IMR-90 (cell line): ENCODE results near the gene SEMA5A. TPM values are rescaled to one million over a fixed set of nuclear protein-coding genes. Genes with fewer than 3 reads are reported as not detected.

ENCODE experiments used
- ATAC-seq: fragments of 200-7000 bp; cut with Tn5 transposase; 2 replicates; pipeline ENCODE4 v1.9.1; 2020; ENCODE audit warnings: low read depth, mild to moderate bottlenecking, moderate library complexity
- BruUV-seq: library from RNA; stranded (reverse); fragments of 400-500 nt; replicated peaks from 2 replicates; lab custom pipeline; 2021; lab: Mats Ljungman, UMichigan
- CTCF ChIA-PET: fragments of 300-600 bp; formaldehyde crosslinking; extraction: SDS; loops from one replicate; lab custom pipeline; 2021; ENCODE audit warnings: antibody characterized with exemption; lab: Yijun Ruan, JAX
- POLR2A ChIA-PET: fragments of 300-600 bp; sonication (Branson Sonifier 250); formaldehyde crosslinking; loops from one replicate; lab custom pipeline; 2022; ENCODE audit warnings: antibody characterized with exemption; ENCODE audit not compliant: unreplicated experiment; lab: Charles Lee
- DNase-seq: peaks from one replicate; pipeline ENCODE4 v3.0.0; 2013
- H2AFZ ChIP-seq: replicated peaks from 2 replicates; pipeline ENCODE3; 2013; ENCODE audit warnings: low read length, mild to moderate bottlenecking; ENCODE audit not compliant: poor library complexity
- H2AK5ac ChIP-seq: 2 replicates; pipeline ENCODE4 v1.6.1; 2013; ENCODE audit warnings: low read depth, low read length, inconsistent platforms
- H2AK9ac ChIP-seq: replicated peaks from 2 replicates; pipeline ENCODE3; 2013; ENCODE audit warnings: mild to moderate bottlenecking, low read depth, low read length, moderate library complexity; ENCODE audit not compliant: poor library complexity
- H2BK120ac ChIP-seq: 2 replicates; pipeline ENCODE4 v1.6.1; 2013; ENCODE audit warnings: low read depth, low read length, inconsistent platforms
- H2BK15ac ChIP-seq: 3 replicates; pipeline ENCODE4 v1.6.1; 2013; ENCODE audit warnings: low read depth, low read length, inconsistent platforms
- H2BK20ac ChIP-seq: 2 replicates; pipeline ENCODE4 v1.6.1; 2013; ENCODE audit warnings: low read depth, mild to moderate bottlenecking, inconsistent platforms, low read length, moderate library complexity
- H2BK5ac ChIP-seq: 2 replicates; pipeline ENCODE4 v1.6.1; 2013; ENCODE audit warnings: mild to moderate bottlenecking, low read depth, low read length, inconsistent platforms; ENCODE audit not compliant: poor library complexity, severe bottlenecking
- H3K14ac ChIP-seq: replicated peaks from 2 replicates; pipeline ENCODE4 v1.6.1; 2013; ENCODE audit warnings: low read depth, low read length, inconsistent platforms
- H3K18ac ChIP-seq: 2 replicates; pipeline ENCODE4 v1.6.1; 2013; ENCODE audit warnings: low read depth, low read length, control low read depth
- H3K23ac ChIP-seq: 2 replicates; pipeline ENCODE4 v1.6.1; 2013; ENCODE audit warnings: low read depth, low read length, inconsistent platforms
- H3K27ac ChIP-seq: 2 replicates; pipeline ENCODE4 v1.5.1; 2013; ENCODE audit warnings: mild to moderate bottlenecking, control low read depth, low read length; ENCODE audit not compliant: insufficient read depth
- H3K27me3 ChIP-seq: 2 replicates; pipeline ENCODE4 v1.6.1; 2013; ENCODE audit warnings: low read length; ENCODE audit not compliant: control insufficient read depth, insufficient read depth
- H3K36me3 ChIP-seq: 2 replicates; pipeline ENCODE4 v1.6.1; 2013; ENCODE audit warnings: low read length, mixed read lengths; ENCODE audit not compliant: control insufficient read depth, insufficient read depth
- H3K4ac ChIP-seq: 2 replicates; pipeline ENCODE4 v1.6.1; 2013; ENCODE audit warnings: low read depth, low read length, inconsistent platforms
- H3K4me1 ChIP-seq: 2 replicates; pipeline ENCODE4 v1.6.1; 2013; ENCODE audit warnings: low read length, mixed read lengths; ENCODE audit not compliant: control insufficient read depth, insufficient read depth
- H3K4me2 ChIP-seq: 2 replicates; pipeline ENCODE4 v1.6.1; 2013; ENCODE audit warnings: low read depth, mild to moderate bottlenecking, control low read depth, low read length, moderate library complexity
- H3K4me3 ChIP-seq: 2 replicates; pipeline ENCODE4 v1.5.1; 2013; ENCODE audit warnings: low read depth, mild to moderate bottlenecking, control low read depth, low read length, moderate library complexity; ENCODE audit not compliant: insufficient read depth
- H3K56ac ChIP-seq: 2 replicates; pipeline ENCODE4 v1.6.1; 2013; ENCODE audit warnings: low read length, inconsistent platforms; ENCODE audit not compliant: insufficient read depth; ENCODE audit errors: extremely low read depth
- H3K79me1 ChIP-seq, 2 experiments: 2 replicates each; pipeline ENCODE4 v1.6.1; 2013; ENCODE audit warnings: low read length in 2 of 2, inconsistent platforms in 1 of 2, low read depth in 1 of 2
- H3K9ac ChIP-seq: 2 replicates; pipeline ENCODE4 v1.6.1; 2013; ENCODE audit warnings: low read depth, low read length, control low read depth
- H3K9me1 ChIP-seq: 2 replicates; pipeline ENCODE4 v1.6.1; 2013; ENCODE audit warnings: low read length, inconsistent platforms; ENCODE audit not compliant: insufficient read depth
- H3K9me3 ChIP-seq: 2 replicates; pipeline ENCODE4 v1.6.1; 2013; ENCODE audit warnings: low read length; ENCODE audit not compliant: control insufficient read depth, insufficient read depth
- H4K20me1 ChIP-seq: 2 replicates; pipeline ENCODE4 v1.6.1; 2013; ENCODE audit warnings: low read length, inconsistent platforms; ENCODE audit not compliant: insufficient read depth
- H4K5ac ChIP-seq: 2 replicates; pipeline ENCODE4 v1.6.1; 2013; ENCODE audit warnings: mild to moderate bottlenecking, low read depth, low read length, control low read depth
- H4K8ac ChIP-seq, 2 experiments: 2 replicates each; pipeline ENCODE4 v1.6.1; 2013; ENCODE audit warnings: low read depth in 2 of 2, low read length in 2 of 2, control low read depth in 1 of 2, inconsistent platforms in 1 of 2
- H4K91ac ChIP-seq: 2 replicates; pipeline ENCODE4 v1.6.1; 2013; ENCODE audit warnings: low read depth, low read length, inconsistent platforms; ENCODE audit not compliant: insufficient read depth
- BHLHE40 ChIP-seq: fragments of 150-350 bp; IDR thresholded peaks from 2 replicates; pipeline ENCODE4 v1.6.1; 2016; ENCODE audit warnings: mild to moderate bottlenecking, low read depth, low read length
- CEBPB ChIP-seq: IDR thresholded peaks from 2 replicates; pipeline ENCODE4 v1.6.1; 2012; ENCODE audit warnings: low read depth, low read length, improper control_type of control experiment
- CHD1 ChIP-seq: IDR thresholded peaks from 2 replicates; pipeline ENCODE4 v1.6.1; 2012; ENCODE audit warnings: low read depth, low read length, improper control_type of control experiment
- FOS ChIP-seq: fragments of 150-350 bp; IDR thresholded peaks from 2 replicates; pipeline ENCODE4 v1.6.1; 2016; ENCODE audit warnings: low read depth, low read length
- MAZ ChIP-seq: IDR thresholded peaks from 2 replicates; pipeline ENCODE4 v1.6.1; 2012; ENCODE audit warnings: low read depth, mild to moderate bottlenecking, low read length, improper control_type of control experiment, moderate library complexity, borderline replicate concordance
- NFE2L2 ChIP-seq: fragments of 150-350 bp; IDR thresholded peaks from 2 replicates; pipeline ENCODE4 v1.6.1; 2016; ENCODE audit warnings: low read depth, mild to moderate bottlenecking, low read length
- RAD21 ChIP-seq: IDR thresholded peaks from 2 replicates; pipeline ENCODE4 v1.6.1; 2012; ENCODE audit warnings: low read length, improper control_type of control experiment
- RFX5 ChIP-seq: IDR thresholded peaks from 2 replicates; pipeline ENCODE4 v1.8.0; 2012; ENCODE audit warnings: low read depth, mild to moderate bottlenecking, low read length, moderate library complexity
- SMC3 ChIP-seq: fragments of 150-350 bp; IDR thresholded peaks from 2 replicates; pipeline ENCODE4 v1.6.1; 2016; ENCODE audit warnings: low read depth, mild to moderate bottlenecking, antibody characterized with exemption, low read length, moderate library complexity
- WGBS, 2 experiments: methylation state at CpG; one replicate each; pipeline versions ENCODE4 v1.1.5 to v1.1.7; 2013; ENCODE audit warnings: missing lambda C conversion rate in 2 of 2; ENCODE audit not compliant: insufficient read length in 1 of 2; ENCODE audit errors: extremely low coverage in 2 of 2; 5-methylcytosine and 5-hydroxymethylcytosine counted together
- dilution Hi-C: fragments of 300-500 bp; cut with HindIII; formaldehyde crosslinking; loops from one replicate; pipeline ENCODE4 v1.14.3; 2018; ENCODE audit warnings: low sequenced_read_pairs; ENCODE audit not compliant: unreplicated experiment
- in situ Hi-C: fragments of 300-500 bp; cut with MboI; formaldehyde crosslinking; loops from 3 replicates; pipeline ENCODE4 v1.14.3; 2019; ENCODE audit warnings: low sequenced_read_pairs, inconsistent platforms, mixed read lengths
- intact Hi-C: fragments of 100-400 bp; cut with micrococcal nuclease; formaldehyde crosslinking; loops from 2 replicates; pipeline ENCODE4 v1.10.0; 2022
- polyA plus RNA-seq, 3 experiments: library from polyadenylated mRNA; depleted of rRNA; stranded (reverse); fragments of >200 nt; gene quantifications; 2 replicates each; pipeline ENCODE4 v1.2.3, GENCODE V29; 2012; ENCODE audit warnings: low replicate concordance in 1 of 3
- total RNA-seq: library from RNA; depleted of rRNA; stranded (reverse); fragments of >200 nt; gene quantifications from 2 replicates; pipeline ENCODE4 v1.2.3, GENCODE V29; 2012
- TF ChIP-seq, protein P1 (sequence below): fragments of 150-350 bp; IDR thresholded peaks from 2 replicates; pipeline ENCODE4 v1.6.1; 2017; ENCODE audit warnings: mild to moderate bottlenecking, antibody characterized with exemption, low read length, low read depth
- TF ChIP-seq, protein P2 (sequence below): conservative IDR thresholded peaks from 2 replicates; pipeline ENCODE4 v1.5.1; 2012; ENCODE audit warnings: mild to moderate bottlenecking, low read depth, low read length, improper control_type of control experiment

Gene SEMA5A
- total and polyA plus RNA-seq, 2 of the 4 experiments (the other 2 are of a cell fraction), result 8.2 to 9.9 TPM

DNA sequence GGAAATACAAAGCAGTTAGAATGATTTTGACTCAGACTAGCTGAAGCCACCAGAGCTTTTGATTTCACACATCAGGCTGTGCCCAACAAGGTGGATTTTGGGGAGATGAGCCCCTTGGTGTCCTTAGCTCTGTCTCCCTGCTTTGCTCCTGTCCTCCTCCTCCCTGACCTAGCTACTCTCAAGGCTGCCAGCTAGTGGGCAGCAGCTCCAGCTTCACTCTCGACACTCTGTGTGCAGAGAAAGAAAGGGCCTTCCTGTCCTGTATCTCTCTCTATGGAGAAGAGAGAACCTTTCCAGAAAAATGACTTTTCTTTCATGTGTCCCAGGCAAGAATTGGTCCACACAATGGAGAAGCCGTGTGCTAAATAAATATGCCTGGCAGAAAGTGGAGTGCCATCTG is 446.2 kb downstream of the SEMA5A start:
- H3K23ac ChIP-seq, result no peak overlapping the region
- CTCF ChIA-PET, result interaction anchor here (0.8 kb wide), 1 partner anchor 1164 kb away, joined by 3 read pairs; no protein-coding TSS in a partner anchor

More for the DNA sequence above, 446.2 kb downstream of the SEMA5A start:
- H4K8ac ChIP-seq, result no peak overlapping the region
- no peak overlapping the region for H3K4me2 ChIP-seq
- H3K4me1 ChIP-seq, result peaks cover 2% of the 10 kb centered on the region
- H2AK9ac ChIP-seq, result no peak overlapping the region
- TF ChIP-seq RAD21 (no peak), BHLHE40 (no peak), MAZ (no peak), NFE2L2 (no peak), CHD1 (no peak), SMC3 (no peak), RFX5 (no peak), CEBPB (no peak), FOS (no peak)
- TF ChIP-seq, protein P1, sequence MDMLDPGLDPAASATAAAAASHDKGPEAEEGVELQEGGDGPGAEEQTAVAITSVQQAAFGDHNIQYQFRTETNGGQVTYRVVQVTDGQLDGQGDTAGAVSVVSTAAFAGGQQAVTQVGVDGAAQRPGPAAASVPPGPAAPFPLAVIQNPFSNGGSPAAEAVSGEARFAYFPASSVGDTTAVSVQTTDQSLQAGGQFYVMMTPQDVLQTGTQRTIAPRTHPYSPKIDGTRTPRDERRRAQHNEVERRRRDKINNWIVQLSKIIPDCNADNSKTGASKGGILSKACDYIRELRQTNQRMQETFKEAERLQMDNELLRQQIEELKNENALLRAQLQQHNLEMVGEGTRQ, result no peak
- TF ChIP-seq, protein P2, sequence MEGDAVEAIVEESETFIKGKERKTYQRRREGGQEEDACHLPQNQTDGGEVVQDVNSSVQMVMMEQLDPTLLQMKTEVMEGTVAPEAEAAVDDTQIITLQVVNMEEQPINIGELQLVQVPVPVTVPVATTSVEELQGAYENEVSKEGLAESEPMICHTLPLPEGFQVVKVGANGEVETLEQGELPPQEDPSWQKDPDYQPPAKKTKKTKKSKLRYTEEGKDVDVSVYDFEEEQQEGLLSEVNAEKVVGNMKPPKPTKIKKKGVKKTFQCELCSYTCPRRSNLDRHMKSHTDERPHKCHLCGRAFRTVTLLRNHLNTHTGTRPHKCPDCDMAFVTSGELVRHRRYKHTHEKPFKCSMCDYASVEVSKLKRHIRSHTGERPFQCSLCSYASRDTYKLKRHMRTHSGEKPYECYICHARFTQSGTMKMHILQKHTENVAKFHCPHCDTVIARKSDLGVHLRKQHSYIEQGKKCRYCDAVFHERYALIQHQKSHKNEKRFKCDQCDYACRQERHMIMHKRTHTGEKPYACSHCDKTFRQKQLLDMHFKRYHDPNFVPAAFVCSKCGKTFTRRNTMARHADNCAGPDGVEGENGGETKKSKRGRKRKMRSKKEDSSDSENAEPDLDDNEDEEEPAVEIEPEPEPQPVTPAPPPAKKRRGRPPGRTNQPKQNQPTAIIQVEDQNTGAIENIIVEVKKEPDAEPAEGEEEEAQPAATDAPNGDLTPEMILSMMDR, result no peak
- ATAC-seq (no peak), DNase-seq (no peak)
- H3K79me1 ChIP-seq, result peaks cover 0 to 3% of the 10 kb centered on the region in 2 experiments; a peak in 1 of 4 replicates
- dilution Hi-C loops (no loop called here), in situ Hi-C loops (no loop called here), intact Hi-C loops (no loop called here)
- no TSS peak for BruUV-seq
- no peak overlapping the region for H3K9ac ChIP-seq
- no peaks in the 10 kb centered on the region for H4K20me1 ChIP-seq
- H4K91ac ChIP-seq, result no peak overlapping the region
- no peak overlapping the region for H2BK15ac ChIP-seq
- H3K14ac ChIP-seq, result no peak overlapping the region
- no peak overlapping the region for H3K4ac ChIP-seq
- H3K4me3 ChIP-seq, result no peak overlapping the region
- no peak overlapping the region for H3K18ac ChIP-seq
- no peaks in the 10 kb centered on the region for H3K36me3 ChIP-seq
- H3K9me1 ChIP-seq, result peaks cover 3% of the 10 kb centered on the region; the same call in 1 of the 2 replicates
- no peaks in the 10 kb centered on the region for H3K27me3 ChIP-seq
- no peak overlapping the region for H2BK5ac ChIP-seq
- POLR2A ChIA-PET, result no interaction called here
- no peak overlapping the region for H2BK120ac ChIP-seq
- H3K9me3 ChIP-seq, result no peaks in the 10 kb centered on the region
- H4K5ac ChIP-seq, result no peak overlapping the region
- H2AFZ ChIP-seq, result no peak overlapping the region
- H2BK20ac ChIP-seq, result no peak overlapping the region
- no CpG with 5 or more reads among the region's 2 CpGs for WGBS, 2 experiments
- H2AK5ac ChIP-seq, result no peak overlapping the region
- no peak overlapping the region for H3K56ac ChIP-seq
- H3K27ac ChIP-seq, result no peak overlapping the region
